HepG2 (cell line): ENCODE data around the gene CASKIN1. TPM values are rescaled to one million over a fixed set of nuclear protein-coding genes. Genes with fewer than 3 reads are reported as not detected.

Source experiments
- ATF1 ChIP-seq: IDR thresholded peaks from 2 replicates; pipeline ENCODE4 v1.6.1; 2016; ENCODE audit warnings: mild to moderate bottlenecking, control low read depth
- CHD4 ChIP-seq: fragments of 200-600 bp; sonication (generic); IDR thresholded peaks from 2 replicates; pipeline ENCODE4 v1.7.0; 2017; ENCODE audit warnings: mild to moderate bottlenecking, low read length, borderline replicate concordance
- DZIP1 ChIP-seq: sonication (generic); formaldehyde crosslinking; IDR thresholded peaks from 2 replicates; pipeline ENCODE4 v1.5.0; 2020; ENCODE audit warnings: mild to moderate bottlenecking, missing genetic modification reagents
- ERF ChIP-seq: IDR thresholded peaks from 2 replicates; pipeline ENCODE4 v1.6.1; 2018; ENCODE audit warnings: missing biosample characterization, missing genetic modification reagents
- FOXO4 ChIP-seq: sonication (generic); formaldehyde crosslinking; conservative IDR thresholded peaks from 2 replicates; pipeline ENCODE4 v1.8.1; 2023; ENCODE audit warnings: missing genetic modification reagents
- MNT ChIP-seq: fragments of 450-650 bp; IDR thresholded peaks from 2 replicates; pipeline ENCODE4 v1.6.1; 2016
- RFXANK ChIP-seq: IDR thresholded peaks from 2 replicates; pipeline ENCODE4 v1.6.1; 2016
- SP2 ChIP-seq: sonication (generic); formaldehyde crosslinking; IDR thresholded peaks from 2 replicates; pipeline ENCODE4 v1.5.1; 2020; ENCODE audit warnings: mild to moderate bottlenecking, missing genetic modification reagents
- TCF7 ChIP-seq: sonication (generic); IDR thresholded peaks from 2 replicates; pipeline ENCODE4 v1.6.1; 2016; ENCODE audit warnings: antibody characterized with exemption, low read depth
- ZHX2 ChIP-seq, 2 experiments: sonication (generic) in 1 of 2; formaldehyde crosslinking in 1 of 2; IDR thresholded peaks; 2 replicates each; pipeline versions ENCODE4 v1.6.1 to v1.9.0; 2014 to 2022; ENCODE audit warnings: antibody characterized with exemption in 1 of 2, borderline replicate concordance in 1 of 2, inconsistent platforms in 1 of 2, low read depth in 1 of 2, missing genetic modification reagents in 1 of 2
- ZNF317 ChIP-seq: sonication (generic); formaldehyde crosslinking; IDR thresholded peaks from 2 replicates; pipeline ENCODE4 v1.5.0; 2020; ENCODE audit warnings: mild to moderate bottlenecking, missing genetic modification reagents
- ZNF552 ChIP-seq: sonication (generic); formaldehyde crosslinking; IDR thresholded peaks from 2 replicates; pipeline ENCODE4 v1.9.0; 2022; ENCODE audit warnings: missing genetic modification reagents, mild to moderate bottlenecking, borderline replicate concordance
- ZNF816 ChIP-seq: sonication (generic); formaldehyde crosslinking; IDR thresholded peaks from 2 replicates; pipeline ENCODE4 v1.8.0; 2022; ENCODE audit warnings: missing genetic modification reagents, mild to moderate bottlenecking, borderline replicate concordance
- ZSCAN12 ChIP-seq: sonication (generic); formaldehyde crosslinking; IDR thresholded peaks from 2 replicates; pipeline ENCODE4 v1.9.0; 2021; ENCODE audit warnings: mild to moderate bottlenecking, missing genetic modification reagents
- ZUFSP ChIP-seq: sonication (generic); formaldehyde crosslinking; IDR thresholded peaks from 2 replicates; pipeline ENCODE4 v1.9.0; 2021; ENCODE audit warnings: missing genetic modification reagents, mild to moderate bottlenecking, borderline replicate concordance
- polyA plus RNA-seq, 8 experiments: library from polyadenylated mRNA; depleted of rRNA in 3 of 8; stranded (reverse) in 7 of 8; unstranded in 1 of 8; fragments of >200 nt; fragmentation: Illumina TruSeq in 4 of 8; extraction: Trizol in 4 of 8; gene quantifications; 2 replicates each; pipeline versions ENCODE4 v1.2.1 to v1.2.3, GENCODE V29; 2011 to 2016; ENCODE audit warnings: low read depth in 4 of 8, missing spikeins in 1 of 8, mixed read lengths in 1 of 8; ENCODE audit not compliant: insufficient read depth in 1 of 8
- total RNA-seq, 5 experiments: library from RNA; depleted of rRNA; stranded (reverse); fragments of >200 nt; fragmentation: Illumina TruSeq; extraction: Trizol; gene quantifications; 2 replicates each; pipeline ENCODE4 v1.2.3, GENCODE V29; 2016; ENCODE audit warnings: low read depth in 1 of 5

The CASKIN1 gene
- total and polyA plus RNA-seq, 2 of the 13 experiments (the other 11 are each of a cell fraction or from before 2014, with no cell fraction given): 1.2 to 2.2 TPM

- TF ChIP-seq CHD4 (no peak), RFXANK (CRISPR knock-in tag) (no peak), FOXO4 (CRISPR knock-in tag) (no peak), ZNF317 (CRISPR knock-in tag) (peak; percentile 28; the same call in 1 of the 2 replicates), ZNF816 (CRISPR knock-in tag) (no peak), ZNF552 (CRISPR knock-in tag) (no peak), ZUFSP (no peak), ATF1 (CRISPR knock-in tag) (peak; percentile 88), SP2 (peak; percentile 23; the same call in 1 of the 2 replicates), MNT (peak; percentile 60), ERF (CRISPR knock-in tag) (0 out of 2 replicates have a peak, but pooled peaks have one; percentile 22), ZHX2 (IDR thresholded peaks at IDR 0.05; ENCODE audit: low read depth) (peak; percentile 99), ZHX2 (CRISPR knock-in tag; IDR thresholded peaks at IDR 0.05; ENCODE audit: borderline replicate concordance) (no peak), DZIP1 (CRISPR knock-in tag) (peak; percentile 56; the same call in 1 of the 2 replicates), TCF7 (no peak), ZSCAN12 (CRISPR knock-in tag) (peak; percentile 56)
These were observed 27.0 kb upstream of the CASKIN1 start, which contains the start of gene E4F1 (continued) for GRCh38 chr16:2223221-2223941.
